Adipocyte (in vitro differentiated cells): ENCODE data around the gene TSHZ1.

ENCODE experiments used
- DNase-seq: peaks from one replicate; pipeline ENCODE4 v3.0.0-alpha.2; 2015; ENCODE audit warnings: low read depth
- H3K27me3 ChIP-seq: replicated peaks from 2 replicates; pipeline ENCODE4 v1.7.0; 2013; ENCODE audit warnings: mild to moderate bottlenecking, low read length, moderate library complexity; ENCODE audit not compliant: control insufficient read depth, insufficient read depth
- H3K36me3 ChIP-seq: 2 replicates; pipeline ENCODE4 v1.7.0; 2013; ENCODE audit warnings: low read length, mild to moderate bottlenecking, moderate library complexity; ENCODE audit not compliant: control insufficient read depth, insufficient read depth, severe bottlenecking
- H3K4me1 ChIP-seq: 2 replicates; pipeline ENCODE4 v1.7.0; 2013; ENCODE audit warnings: mild to moderate bottlenecking, low read length, moderate library complexity; ENCODE audit not compliant: control insufficient read depth, insufficient read depth
- H3K4me3 ChIP-seq: 2 replicates; pipeline ENCODE4 v1.7.0; 2013; ENCODE audit warnings: mild to moderate bottlenecking, low read length, moderate library complexity
- H3K9ac ChIP-seq: 2 replicates; pipeline ENCODE4 v1.7.0; 2013; ENCODE audit warnings: mild to moderate bottlenecking, low read length, moderate library complexity
- H3K9me3 ChIP-seq: 2 replicates; pipeline ENCODE4 v1.7.0; 2013; ENCODE audit warnings: mild to moderate bottlenecking, low read length, moderate library complexity; ENCODE audit not compliant: control insufficient read depth

TSHZ1 gene

DNA sequence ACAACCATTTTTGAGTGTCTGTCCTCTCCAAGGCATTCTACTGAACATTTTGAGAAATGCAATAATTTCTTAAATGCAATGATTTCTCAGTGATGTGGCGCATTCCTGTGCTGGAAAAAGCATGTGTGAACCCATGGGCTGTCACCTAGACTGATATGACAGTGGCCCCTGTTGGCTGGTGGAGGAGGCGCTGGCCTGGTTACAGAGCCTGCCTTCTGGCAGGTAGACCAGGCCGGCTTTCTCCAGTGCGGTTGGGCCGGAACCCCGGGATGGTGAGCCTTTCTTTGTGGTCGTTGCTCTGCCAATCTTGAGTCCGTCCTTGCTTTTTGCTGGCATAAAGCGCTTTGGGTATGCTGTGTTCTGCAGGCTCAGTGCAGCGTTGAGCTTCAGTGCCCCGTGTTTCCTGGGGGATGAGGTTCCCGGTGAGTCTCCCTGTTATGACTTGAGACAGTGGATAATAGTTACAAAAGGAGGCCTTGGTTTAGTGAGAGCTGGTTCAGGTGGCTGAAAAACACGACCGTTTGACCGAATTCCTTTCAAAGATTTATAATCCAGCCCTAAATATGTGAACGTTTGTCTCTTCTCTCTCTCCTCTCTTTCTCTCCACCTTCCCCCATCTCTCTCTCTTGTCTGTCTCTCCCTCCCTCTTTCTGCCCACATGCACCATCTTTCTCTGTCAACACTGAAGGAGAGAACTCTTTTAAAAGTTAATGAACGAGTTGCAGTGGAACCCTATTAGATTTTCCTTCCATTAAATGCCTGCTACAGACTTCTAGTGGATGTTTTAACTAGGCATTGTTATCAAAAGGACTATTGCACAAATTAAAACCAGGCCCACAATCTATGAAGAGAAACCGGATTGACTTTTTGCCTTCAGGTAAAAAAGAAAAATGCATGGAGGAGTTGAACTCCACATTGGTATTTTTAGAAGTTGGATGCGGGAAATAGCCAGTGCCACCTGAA is 34.0 kb downstream of the TSHZ1 start:
- Histone ChIP-seq H3K27me3 (no peaks in the 10 kb centered on the region), H3K9ac (no peak overlapping the region), H3K4me1 (peaks cover 22% of the 10 kb centered on the region), H3K9me3 (no peaks in the 10 kb centered on the region), H3K4me3 (no peak overlapping the region), H3K36me3 (no peaks in the 10 kb centered on the region)
- no peak for DNase-seq

DNA sequence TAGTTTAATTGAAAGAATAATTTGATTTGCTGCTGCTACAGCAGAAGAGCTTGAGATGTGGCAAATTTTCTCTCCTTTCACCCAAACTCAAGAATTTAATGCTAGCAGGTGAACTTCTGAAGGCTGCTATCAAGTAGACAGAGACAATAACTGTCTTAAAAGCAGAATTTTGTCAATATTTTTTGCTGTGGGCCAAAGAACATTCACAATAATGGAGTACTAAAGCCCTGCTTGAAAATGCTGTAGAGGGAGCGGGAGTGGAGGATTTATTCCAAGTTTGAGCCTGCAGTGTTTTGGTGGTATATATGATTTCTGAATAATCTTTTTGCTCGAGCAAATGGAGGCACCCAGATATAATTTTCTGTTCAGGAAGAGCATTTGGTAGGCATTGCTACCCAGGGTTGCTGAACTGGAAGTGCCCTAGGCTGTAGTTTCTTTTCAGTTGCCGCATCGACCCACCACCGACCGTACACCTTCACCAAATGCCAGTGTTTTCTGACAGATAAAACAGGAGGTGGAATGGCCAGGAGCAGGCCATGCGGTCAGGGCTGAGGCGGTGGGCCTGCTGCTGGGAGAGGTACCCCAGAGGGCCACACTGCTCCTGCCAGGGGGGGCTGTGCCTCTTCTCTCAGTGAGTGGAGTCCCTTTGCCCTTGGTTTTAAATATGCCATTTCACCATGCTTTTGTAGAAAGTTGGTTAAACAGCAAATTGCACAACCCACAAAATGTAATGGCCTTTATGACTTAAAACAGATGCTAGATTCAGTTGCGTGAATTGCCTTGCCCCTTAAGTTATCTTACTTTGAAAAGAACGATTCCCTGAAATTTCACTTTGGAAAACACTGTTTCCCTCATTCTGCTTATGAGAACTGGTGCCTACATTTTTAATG is 36.4 kb downstream of the TSHZ1 start:
- H3K4me1 ChIP-seq = peaks cover 27% of the 10 kb centered on the region
- H3K36me3 ChIP-seq = no peaks in the 10 kb centered on the region
- no peaks in the 10 kb centered on the region for H3K27me3 ChIP-seq
- H3K9me3 ChIP-seq = no peaks in the 10 kb centered on the region
- peak; percentile 87 for DNase-seq
- peak overlapping the region; percentile 88 for H3K9ac ChIP-seq
- H3K4me3 ChIP-seq = peak overlapping the region; percentile 82

DNA sequence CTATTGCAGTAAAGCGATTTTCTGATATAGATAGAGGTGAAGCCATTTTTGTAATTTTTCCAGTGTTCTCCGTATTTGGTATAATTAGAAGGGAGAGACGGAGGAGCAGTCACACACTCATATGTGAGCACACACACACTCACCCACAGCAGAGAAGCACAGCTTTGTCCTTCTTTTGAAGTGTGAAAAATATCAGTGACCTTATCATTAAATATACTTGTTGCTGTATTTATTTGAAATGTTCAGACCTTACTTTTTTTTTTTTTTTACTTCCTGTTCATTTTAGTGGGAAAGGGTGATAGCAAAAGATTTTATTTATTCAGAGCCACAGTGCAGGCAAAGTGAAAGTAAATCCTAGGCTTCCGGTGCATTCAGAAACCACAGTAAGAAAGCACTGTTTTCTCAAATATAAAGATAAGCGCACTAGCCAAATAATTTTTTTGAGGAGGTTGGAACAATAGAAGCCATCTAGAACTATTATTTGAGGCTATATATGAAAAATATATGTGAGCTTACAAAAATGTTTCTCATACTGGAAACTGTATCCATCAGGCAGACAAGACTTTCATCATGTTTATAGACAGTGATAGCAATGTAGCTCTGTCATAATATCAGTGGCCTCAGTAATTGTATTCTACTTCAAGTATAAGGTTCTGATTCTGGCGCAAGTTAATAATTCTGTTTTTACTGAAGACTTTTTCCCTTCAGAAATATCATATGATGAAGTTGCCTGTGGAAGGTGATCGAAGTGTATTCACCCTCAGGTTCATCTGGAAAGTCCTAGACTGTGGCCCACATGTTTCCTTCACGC is 37.2 kb downstream of the TSHZ1 start:
- Histone ChIP-seq H3K27me3 (no peaks in the 10 kb centered on the region), H3K36me3 (no peaks in the 10 kb centered on the region), H3K9me3 (no peaks in the 10 kb centered on the region), H3K4me1 (peaks cover 36% of the 10 kb centered on the region), H3K9ac (peak overlapping the region; percentile 88), H3K4me3 (peak overlapping the region; percentile 82)
- DNase-seq = peak; percentile 73

DNA sequence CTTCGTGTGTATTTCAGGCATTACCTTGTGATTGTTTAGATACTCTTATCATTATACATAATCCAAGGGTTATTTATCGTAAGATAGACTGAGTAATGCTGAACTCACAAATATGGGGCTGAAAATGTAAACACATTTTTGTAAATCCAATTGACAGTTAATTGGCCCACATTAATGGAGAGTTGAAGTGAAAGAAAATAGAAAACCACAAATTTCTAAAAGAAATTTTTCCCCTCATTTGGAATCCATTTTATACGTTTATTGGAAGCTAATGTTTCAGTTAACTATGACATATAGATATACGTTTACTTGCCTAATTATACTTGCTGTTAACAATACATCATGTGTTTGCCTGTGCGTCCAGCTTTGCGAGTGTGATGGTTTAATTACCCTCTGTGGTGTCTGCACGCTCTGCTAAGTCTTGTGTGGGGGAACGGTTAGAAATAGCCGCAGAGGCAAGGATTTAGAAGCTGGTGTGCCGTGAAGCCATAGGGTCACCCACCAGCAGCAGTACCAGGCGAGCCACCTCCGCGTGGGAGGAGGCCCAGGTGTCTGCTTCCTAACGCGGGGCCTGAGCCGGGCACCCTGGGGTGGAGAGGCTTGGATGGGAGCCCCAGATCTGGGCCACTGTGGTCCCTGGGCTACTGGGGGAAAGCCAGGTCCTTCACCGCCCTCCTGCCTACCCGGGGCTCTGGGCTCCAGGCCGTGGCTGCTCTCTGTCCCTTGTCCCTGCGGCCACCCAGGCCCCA is 38.0 kb downstream of the TSHZ1 start:
- Histone ChIP-seq H3K4me1 (peaks cover 43% of the 10 kb centered on the region), H3K4me3 (peak overlapping the region; percentile 82), H3K36me3 (no peaks in the 10 kb centered on the region), H3K9ac (peak overlapping the region; percentile 88), H3K9me3 (no peaks in the 10 kb centered on the region), H3K27me3 (no peaks in the 10 kb centered on the region)
- no peak for DNase-seq

DNA sequence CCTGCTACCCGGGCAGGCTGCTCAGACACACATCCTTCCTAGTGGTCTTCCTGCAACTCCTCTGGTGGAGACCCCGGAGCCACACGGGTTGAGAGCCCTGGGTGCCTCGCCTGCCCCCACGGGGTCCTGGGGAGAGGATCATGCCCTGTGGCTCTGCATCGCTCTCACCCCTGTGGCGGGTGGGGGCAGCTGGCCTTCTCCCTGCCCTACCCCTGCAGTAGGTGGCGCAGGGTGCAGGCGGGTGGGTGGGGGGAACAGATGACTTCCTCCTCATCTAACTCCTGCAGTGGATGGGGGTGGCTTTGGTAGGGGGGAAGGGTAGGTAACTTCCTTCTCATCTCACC is 38.5 kb downstream of the TSHZ1 start:
- Histone ChIP-seq H3K27me3 (no peaks in the 10 kb centered on the region), H3K36me3 (no peaks in the 10 kb centered on the region), H3K4me3 (no peak overlapping the region), H3K9me3 (no peaks in the 10 kb centered on the region), H3K9ac (peak overlapping the region; percentile 88), H3K4me1 (peaks cover 49% of the 10 kb centered on the region)
- no peak for DNase-seq

DNA sequence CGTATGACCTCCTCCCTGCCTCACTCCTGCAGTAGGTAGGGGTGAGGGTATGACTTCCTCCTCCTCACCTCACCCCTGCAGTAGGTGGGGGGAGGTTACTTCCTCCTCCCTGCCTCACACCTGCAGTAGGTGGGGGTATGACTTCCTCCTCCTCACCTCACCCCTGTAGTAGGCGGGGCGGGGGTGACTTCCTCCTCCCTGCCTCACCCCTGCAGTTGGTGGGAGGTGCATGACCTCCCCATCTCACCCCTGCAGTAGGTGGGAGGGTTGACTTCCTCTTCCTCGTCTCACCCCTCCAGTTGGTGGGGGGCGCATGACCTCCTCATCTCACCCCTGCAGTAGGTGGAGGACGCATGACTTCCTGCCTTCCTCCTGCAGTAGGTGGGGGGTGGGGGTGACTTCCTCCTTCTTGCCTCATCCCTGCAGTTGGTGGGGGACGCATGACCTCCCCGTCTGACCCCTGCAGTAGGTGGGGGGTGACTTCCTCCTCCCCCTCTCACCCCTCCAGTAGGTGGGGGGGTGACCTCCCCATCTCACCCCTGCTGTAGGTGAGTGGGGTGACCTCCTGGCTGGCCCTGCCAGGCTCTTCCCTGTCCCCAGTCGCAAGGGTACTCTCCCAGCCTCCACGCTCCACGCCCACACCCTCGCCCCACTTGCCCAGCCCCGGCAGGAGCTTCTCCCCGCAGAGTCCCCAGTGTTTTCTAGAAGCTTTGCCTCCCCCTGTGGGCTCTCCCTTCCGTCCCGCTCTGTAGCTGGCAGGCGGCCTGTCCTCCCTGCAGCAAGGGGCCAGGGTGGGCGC is 39.3 kb downstream of the TSHZ1 start:
- no peaks in the 10 kb centered on the region for H3K9me3 ChIP-seq
- peaks cover 54% of the 10 kb centered on the region for H3K4me1 ChIP-seq
- no peak overlapping the region for H3K4me3 ChIP-seq
- H3K9ac ChIP-seq = no peak overlapping the region
- H3K36me3 ChIP-seq = no peaks in the 10 kb centered on the region
- no peaks in the 10 kb centered on the region for H3K27me3 ChIP-seq
- no peak for DNase-seq

DNA sequence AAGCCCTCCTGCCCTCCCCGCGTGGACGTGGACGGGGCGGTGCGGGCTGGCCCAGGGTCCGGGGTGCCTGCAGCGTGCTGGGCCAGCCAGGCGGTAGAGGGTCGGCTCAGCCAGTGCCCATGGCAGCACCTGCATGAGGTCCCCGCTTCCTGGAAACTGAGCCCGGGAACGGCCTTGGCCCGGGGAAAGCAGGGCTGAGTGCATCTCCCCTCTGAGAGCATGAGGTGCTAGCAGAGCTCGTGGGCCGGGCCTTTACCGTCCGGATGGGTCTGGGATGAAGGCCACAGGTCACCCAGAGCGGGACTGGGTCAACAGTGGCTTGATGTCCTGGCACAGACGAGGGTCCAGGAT is 39.8 kb downstream of the TSHZ1 start:
- DNase-seq = no peak
- Histone ChIP-seq H3K9me3 (no peaks in the 10 kb centered on the region), H3K4me3 (no peak overlapping the region), H3K36me3 (no peaks in the 10 kb centered on the region), H3K4me1 (peaks cover 54% of the 10 kb centered on the region), H3K9ac (no peak overlapping the region), H3K27me3 (no peaks in the 10 kb centered on the region)

DNA sequence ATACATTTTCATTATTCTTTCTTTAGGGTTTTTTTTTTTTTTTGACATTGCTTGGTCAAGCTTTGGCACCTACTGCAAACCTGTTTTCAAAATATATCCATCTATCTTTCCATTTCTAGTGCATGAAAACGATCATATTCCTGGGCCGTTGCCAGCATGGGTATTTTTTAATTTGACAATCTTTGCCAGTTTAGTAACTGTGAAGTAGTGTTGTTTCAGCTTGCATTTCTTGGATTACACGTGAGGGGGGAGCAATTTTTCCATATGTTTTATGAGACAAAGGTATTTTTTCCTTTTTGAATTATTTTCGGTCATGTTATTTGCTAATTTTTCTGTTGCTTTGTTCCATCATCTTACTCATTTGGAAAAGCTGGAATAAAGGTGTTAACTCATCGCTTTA is 40.9 kb downstream of the TSHZ1 start:
- H3K27me3 ChIP-seq = no peaks in the 10 kb centered on the region
- H3K4me1 ChIP-seq = peaks cover 57% of the 10 kb centered on the region
- no peak for DNase-seq
- no peaks in the 10 kb centered on the region for H3K36me3 ChIP-seq
- no peaks in the 10 kb centered on the region for H3K9me3 ChIP-seq
- H3K4me3 ChIP-seq = no peak overlapping the region
- H3K9ac ChIP-seq = no peak overlapping the region

DNA sequence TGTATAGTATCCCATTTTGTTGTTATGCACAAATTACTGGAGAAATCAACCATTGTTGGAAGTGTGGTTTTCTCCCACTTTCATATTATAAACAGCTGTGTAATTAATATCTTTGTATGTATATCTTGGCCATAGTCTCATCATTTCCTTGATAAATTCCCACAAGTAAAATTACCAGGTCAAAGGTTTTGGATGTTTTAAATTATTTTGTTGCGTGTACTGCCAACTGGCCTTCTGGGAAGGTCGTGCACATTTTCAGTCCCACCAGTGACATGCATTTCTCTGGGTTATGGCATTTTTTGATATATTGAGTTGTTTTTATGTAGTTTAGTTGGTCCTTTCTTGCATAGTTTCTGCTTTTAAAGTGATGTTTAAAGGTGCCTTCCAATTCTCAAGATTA is 41.5 kb downstream of the TSHZ1 start:
- no peaks in the 10 kb centered on the region for H3K9me3 ChIP-seq
- peaks cover 54% of the 10 kb centered on the region for H3K4me1 ChIP-seq
- no peak overlapping the region for H3K9ac ChIP-seq
- DNase-seq = no peak
- H3K4me3 ChIP-seq = peak overlapping the region; percentile 54
- no peaks in the 10 kb centered on the region for H3K27me3 ChIP-seq
- H3K36me3 ChIP-seq = no peaks in the 10 kb centered on the region

DNA sequence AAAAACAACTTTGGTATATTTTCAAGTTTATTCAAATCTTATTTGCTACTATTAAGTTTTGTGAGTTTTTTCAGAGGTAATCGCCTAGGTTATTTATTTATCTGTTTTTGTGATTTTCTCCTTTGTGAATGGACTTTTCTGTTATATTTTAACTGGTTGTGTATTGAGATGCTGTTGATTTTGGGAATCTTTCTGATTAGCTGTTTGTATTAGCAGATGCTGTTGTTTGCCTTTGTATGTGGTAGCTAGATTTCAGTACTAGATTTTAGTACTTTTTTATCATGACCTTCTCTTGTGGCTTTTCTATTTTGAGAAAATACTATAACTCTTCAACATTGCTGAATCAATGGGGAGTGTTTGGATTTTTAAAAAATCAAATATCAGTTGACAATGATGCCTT is 42.4 kb downstream of the TSHZ1 start:
- Histone ChIP-seq H3K9ac (peak overlapping the region; percentile 77), H3K9me3 (no peaks in the 10 kb centered on the region), H3K4me1 (peaks cover 50% of the 10 kb centered on the region)

More for the DNA sequence above, 42.4 kb downstream of the TSHZ1 start:
- H3K4me3 ChIP-seq = peak overlapping the region; percentile 62
- no peaks in the 10 kb centered on the region for H3K36me3 ChIP-seq
- H3K27me3 ChIP-seq = no peaks in the 10 kb centered on the region
- no peak for DNase-seq
